Activated T-helper 2 cell treated with anti-CD3 and anti-CD28 coated beads, Interferon-gamma antibody, Interleukin-2, Interleukin-4, amounts not matched to agents 10 μg/mL and 5 μg/mL and 100 μg/mL, durations not matched to agents 14 hours and 24 hours and 36 hours (primary cell): ENCODE results near the gene SPATA2. TPM values are rescaled to one million over a fixed set of nuclear protein-coding genes. Genes with fewer than 3 reads are reported as not detected.

Experiments used
- DNase-seq: peaks from one replicate; pipeline ENCODE4 v3.0.0; 2021; ENCODE audit warnings: low spot score
- H3K27ac Mint-ChIP-seq: one replicate; pipeline ENCODE4 v1.8.0; 2021; ENCODE audit warnings: mixed read lengths
- H3K27me3 Mint-ChIP-seq: one replicate; pipeline ENCODE4 v1.8.0; 2021; ENCODE audit warnings: low read depth, mixed read lengths
- H3K36me3 Mint-ChIP-seq: one replicate; pipeline ENCODE4 v1.8.0; 2021; ENCODE audit warnings: low read depth, mixed read lengths
- H3K4me1 Mint-ChIP-seq: one replicate; pipeline ENCODE4 v1.8.0; 2021; ENCODE audit warnings: low read depth, mixed read lengths
- H3K4me3 Mint-ChIP-seq: one replicate; pipeline ENCODE4 v1.8.0; 2021; ENCODE audit warnings: low read depth, mild to moderate bottlenecking, moderate library complexity, mixed read lengths
- H3K9me3 Mint-ChIP-seq: one replicate; pipeline ENCODE4 v1.8.0; 2021; ENCODE audit warnings: mixed read lengths
- intact Hi-C: fragments of 100-400 bp; cut with micrococcal nuclease; formaldehyde crosslinking; loops from one replicate; pipeline ENCODE4 v1.15.1; 2023
- total RNA-seq: library from RNA; stranded (reverse); gene quantifications from 2 replicates; pipeline ENCODE4 v1.2.3, GENCODE V29; 2022

Gene SPATA2
- total RNA-seq, 1 donor from 2014 or later: 8.5 TPM

DNA sequence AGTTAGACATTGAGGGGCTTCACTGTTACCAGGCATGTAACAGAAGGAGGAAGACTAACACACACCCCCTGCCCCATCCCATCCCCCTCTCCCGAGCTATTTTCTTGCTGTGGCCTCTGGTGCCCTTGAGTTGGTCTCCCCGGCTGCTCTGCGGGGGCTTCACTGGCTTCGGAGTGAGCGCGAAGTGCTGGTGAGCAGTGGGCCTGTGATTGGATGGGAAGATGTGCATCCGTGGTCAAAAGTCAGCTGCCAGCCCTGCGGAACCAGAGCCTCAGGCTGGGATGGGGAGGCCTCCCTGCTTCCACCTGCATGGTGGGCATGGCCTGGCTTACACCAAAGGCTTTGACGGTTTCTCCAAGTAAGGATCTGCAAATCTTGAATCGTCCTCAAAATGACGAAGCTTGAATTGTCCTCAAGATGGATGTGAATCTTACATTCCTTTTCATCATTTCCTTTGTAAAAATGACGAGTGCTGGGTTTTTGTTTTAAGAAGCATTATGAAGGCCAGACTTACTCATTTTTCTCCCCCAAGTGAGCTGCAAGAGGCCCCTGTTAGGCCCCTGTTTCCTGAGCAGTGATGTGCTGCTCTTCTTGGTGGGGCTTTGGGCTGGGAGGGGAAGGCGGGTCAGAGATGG lies 23.7 kb downstream of the SPATA2 start:
- no peak for DNase-seq
- peaks cover 32% of the 10 kb centered on the region for H3K36me3 Mint-ChIP-seq
- no peak overlapping the region for H3K4me3 Mint-ChIP-seq
- intact Hi-C loops: no loop called here
- H3K27me3 Mint-ChIP-seq: no peaks in the 10 kb centered on the region
- H3K27ac Mint-ChIP-seq: peak overlapping the region; percentile 28
- H3K9me3 Mint-ChIP-seq: no peaks in the 10 kb centered on the region
- H3K4me1 Mint-ChIP-seq: peaks cover 20% of the 10 kb centered on the region

DNA sequence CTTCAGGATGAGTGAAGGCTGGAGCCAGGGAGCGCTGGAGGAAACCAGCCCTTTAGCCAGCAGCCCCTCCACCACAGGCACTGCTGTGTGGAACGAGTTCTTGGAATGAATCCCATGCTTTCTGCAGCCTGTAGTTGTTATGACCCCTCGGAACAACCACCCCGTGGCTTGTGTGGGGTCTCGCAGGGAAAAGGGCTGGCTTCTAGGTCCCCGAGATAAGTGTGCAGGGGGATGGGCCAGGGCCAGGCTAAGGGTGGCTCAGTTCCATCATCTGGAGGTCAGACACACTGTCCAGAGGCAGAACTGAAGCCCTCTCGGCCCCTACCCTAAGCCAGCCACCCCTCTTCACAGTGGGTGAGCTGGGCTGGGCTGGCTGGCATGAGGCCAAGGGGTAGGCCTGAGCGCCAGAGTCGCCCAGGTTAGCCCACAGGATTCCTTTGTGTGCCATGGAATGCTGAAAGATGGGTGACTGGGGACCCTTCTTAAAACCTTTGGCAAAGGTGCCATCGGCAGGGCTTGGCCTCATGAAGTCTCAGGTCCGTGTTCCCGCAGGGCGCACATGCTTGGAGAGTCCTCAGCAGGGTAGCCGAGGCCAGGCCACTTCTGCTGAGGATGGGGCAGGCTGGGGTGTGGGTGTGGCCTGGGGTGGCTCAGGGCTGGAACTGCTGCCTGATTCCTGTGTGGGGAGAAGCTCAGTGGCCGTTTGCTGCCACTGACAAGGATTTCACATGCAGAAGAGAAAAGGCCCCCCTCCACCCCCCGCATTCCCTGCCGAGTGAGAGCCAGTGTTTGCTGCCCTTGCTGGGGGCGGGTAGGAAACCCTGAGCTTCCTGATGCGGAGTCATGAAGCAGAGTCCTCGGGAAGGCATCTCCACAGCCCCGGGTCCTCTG lies 24.6 kb downstream of the SPATA2 start:
- peaks cover 37% of the 10 kb centered on the region for H3K36me3 Mint-ChIP-seq
- H3K9me3 Mint-ChIP-seq: no peaks in the 10 kb centered on the region
- no peak for DNase-seq
- H3K27me3 Mint-ChIP-seq: no peaks in the 10 kb centered on the region
- intact Hi-C loops: no loop called here
- H3K4me3 Mint-ChIP-seq: no peak overlapping the region
- H3K27ac Mint-ChIP-seq: no peak overlapping the region
- H3K4me1 Mint-ChIP-seq: peaks cover 20% of the 10 kb centered on the region

DNA sequence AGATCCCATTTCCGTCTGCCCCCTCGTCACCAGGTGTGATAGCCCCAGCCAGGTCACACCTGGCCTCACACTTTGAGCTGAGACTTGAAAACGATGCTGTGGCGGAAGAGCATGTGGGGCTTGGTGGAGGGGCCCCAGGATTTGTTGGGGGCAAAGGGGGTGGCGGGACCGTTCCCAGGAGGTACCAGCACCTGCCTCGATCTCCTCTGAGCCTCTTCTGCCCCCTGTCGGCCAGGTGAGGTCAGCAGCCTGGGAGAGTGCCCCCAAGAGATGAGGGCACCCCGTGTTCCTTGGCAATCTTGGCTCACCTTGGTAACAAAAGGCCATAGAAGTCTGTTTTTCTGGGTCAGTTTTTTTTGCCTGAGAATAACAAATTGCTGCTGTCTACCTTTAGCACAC lies 25.4 kb downstream of the SPATA2 start:
- no peak overlapping the region for H3K27ac Mint-ChIP-seq
- H3K27me3 Mint-ChIP-seq: no peaks in the 10 kb centered on the region
- H3K9me3 Mint-ChIP-seq: no peaks in the 10 kb centered on the region
- DNase-seq: no peak
- peaks cover 37% of the 10 kb centered on the region for H3K36me3 Mint-ChIP-seq
- H3K4me1 Mint-ChIP-seq: peaks cover 20% of the 10 kb centered on the region
- intact Hi-C loops: no loop called here
- no peak overlapping the region for H3K4me3 Mint-ChIP-seq

DNA sequence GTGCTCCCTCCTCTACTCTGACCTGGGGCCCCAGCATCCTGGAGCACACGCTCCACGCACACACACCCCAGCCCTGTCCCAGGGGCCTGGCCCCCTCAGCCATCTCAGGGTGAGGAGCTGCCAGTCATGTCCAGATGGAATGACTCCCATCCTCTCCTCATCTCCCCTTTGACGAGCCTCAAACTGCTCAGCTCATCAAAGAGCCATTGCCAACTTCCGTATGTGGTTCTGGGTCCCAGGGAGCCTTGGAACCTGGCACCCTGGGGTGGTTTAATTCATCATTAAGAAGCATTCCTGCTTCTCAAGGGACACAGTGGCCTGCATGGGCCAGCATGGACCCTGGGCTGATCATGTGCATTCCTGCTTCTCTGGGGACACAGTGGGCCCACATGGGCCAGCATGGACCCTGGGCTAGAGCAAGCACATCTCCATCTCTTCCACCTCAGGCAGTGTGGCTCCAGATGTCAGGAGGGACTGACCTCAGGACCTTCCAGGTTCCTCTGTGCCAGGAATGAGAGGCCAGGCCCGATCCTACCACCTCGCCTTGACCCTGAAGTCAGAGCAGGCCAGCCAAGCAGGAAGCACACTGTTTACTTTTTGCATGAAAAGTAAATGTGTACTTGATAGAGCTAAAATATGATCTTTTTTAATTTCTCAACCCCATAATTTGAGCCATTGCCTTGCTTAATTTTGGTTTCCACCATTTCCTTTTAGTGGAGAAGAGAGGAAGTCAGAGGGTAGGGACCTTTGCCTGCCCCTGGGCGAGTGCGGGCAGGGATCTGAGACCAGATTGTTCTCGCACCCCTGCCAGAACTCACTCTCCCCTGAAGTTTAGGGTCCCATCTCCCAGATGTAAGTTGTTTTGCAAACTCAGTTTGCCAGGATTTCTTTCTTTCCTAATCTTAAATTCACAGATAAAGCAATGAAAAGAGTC lies 26.1 kb downstream of the SPATA2 start:
- Mint-ChIP-seq H3K4me1 (peaks cover 20% of the 10 kb centered on the region), H3K36me3 (peaks cover 42% of the 10 kb centered on the region), H3K27me3 (no peaks in the 10 kb centered on the region), H3K9me3 (no peaks in the 10 kb centered on the region), H3K4me3 (no peak overlapping the region), H3K27ac (no peak overlapping the region)
- intact Hi-C loops: no loop called here
- DNase-seq: no peak

DNA sequence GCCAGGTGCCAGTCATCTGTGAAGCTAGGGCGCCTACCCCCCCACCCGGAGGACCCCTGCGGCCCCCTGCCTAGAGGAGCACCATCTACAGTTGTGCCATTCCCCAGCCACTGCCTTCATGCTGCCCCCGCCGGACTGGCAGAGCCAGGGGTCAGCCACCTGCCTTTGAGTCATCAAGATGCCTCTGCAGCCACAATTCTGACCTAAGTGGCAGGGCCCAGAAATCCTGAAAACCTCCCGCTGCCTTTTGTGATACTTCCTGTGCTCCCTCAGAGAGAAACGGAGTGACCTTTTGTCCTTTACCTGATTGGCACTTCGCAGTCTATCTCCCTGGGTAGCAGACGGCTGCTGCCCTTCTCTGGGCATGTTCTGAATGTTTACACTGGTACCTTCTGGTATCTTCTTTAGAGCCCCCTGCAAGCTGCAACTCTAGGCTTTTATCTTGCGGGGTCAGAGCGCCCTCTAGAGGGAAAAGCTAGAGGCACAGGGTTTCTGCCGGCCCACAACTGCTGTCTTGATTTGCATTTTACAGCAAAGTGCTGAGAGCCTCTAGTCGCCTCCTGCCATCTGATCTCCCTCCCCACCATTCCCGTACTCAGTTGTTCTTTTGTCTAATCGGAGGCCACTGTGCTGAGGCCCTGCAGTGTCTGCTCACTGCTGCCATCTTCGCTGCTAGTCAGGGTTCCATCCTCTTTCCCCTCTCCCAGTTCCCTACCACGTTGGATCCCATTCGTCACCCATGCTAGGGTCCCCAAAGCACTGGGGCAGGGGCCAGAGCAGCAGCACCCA lies 26.9 kb downstream of the SPATA2 start:
- DNase-seq: peak; percentile 46
- no peaks in the 10 kb centered on the region for H3K27me3 Mint-ChIP-seq
- no peak overlapping the region for H3K4me3 Mint-ChIP-seq
- H3K36me3 Mint-ChIP-seq: peaks cover 47% of the 10 kb centered on the region
- peak overlapping the region; percentile 59 for H3K27ac Mint-ChIP-seq
- no peaks in the 10 kb centered on the region for H3K9me3 Mint-ChIP-seq
- intact Hi-C loops: loop anchor here (1.0 kb wide), 1 partner anchor 277 kb away; no protein-coding TSS in a partner anchor
- H3K4me1 Mint-ChIP-seq: peaks cover 11% of the 10 kb centered on the region

DNA sequence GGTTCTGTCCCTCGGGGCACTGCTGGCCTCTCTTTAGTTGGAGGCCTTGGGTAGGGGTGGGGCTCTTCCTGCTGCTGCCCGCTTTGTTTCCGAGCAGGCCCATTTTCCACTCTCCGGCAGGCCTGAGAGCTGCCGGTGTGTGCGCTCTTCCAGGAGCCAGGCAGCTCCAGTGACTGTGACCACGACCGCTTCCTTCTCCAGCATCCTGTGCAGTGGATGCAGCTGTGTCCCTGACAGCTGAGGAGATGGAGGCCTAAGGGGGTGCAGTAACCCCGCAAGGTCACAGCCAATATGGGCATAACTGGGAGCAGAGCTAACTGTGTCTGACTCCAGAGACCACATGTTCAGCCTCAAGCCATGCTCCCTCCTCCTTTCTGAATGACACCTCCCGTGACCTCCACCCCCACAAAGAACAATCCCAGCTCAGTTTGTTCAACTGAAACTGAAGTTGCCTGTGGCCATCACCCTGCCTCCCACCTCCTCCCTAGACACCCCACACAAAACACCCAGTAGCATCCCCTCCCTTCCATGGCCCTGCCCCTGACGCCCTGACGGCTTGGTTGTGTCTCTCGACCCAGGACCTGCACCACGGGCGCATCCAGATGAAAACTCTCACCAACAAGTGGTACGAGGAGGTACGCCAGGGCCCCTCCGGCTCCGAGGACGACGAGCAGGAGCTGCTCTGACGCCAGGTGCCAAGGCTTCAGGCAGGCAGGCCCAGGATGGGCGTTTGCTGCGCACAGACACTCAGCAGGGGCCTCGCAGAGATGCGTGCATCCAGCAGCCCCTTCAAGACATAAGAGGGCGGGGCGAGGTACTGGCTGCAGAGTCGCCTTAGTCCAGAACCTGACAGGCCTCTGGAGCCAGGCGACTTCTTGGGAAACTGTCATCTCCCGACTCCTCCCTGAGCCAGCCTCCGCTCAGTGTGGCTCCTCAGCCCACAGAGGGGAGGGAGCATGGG lies 27.8 kb downstream of the SPATA2 start:
- Mint-ChIP-seq H3K36me3 (peaks cover 50% of the 10 kb centered on the region), H3K4me3 (no peak overlapping the region), H3K9me3 (no peaks in the 10 kb centered on the region), H3K4me1 (peaks cover 5% of the 10 kb centered on the region), H3K27me3 (no peaks in the 10 kb centered on the region), H3K27ac (peak overlapping the region; percentile 30)
- DNase-seq: no peak
- intact Hi-C loops: loop anchor here (1.0 kb wide), 1 partner anchor 276 kb away; no protein-coding TSS in a partner anchor

DNA sequence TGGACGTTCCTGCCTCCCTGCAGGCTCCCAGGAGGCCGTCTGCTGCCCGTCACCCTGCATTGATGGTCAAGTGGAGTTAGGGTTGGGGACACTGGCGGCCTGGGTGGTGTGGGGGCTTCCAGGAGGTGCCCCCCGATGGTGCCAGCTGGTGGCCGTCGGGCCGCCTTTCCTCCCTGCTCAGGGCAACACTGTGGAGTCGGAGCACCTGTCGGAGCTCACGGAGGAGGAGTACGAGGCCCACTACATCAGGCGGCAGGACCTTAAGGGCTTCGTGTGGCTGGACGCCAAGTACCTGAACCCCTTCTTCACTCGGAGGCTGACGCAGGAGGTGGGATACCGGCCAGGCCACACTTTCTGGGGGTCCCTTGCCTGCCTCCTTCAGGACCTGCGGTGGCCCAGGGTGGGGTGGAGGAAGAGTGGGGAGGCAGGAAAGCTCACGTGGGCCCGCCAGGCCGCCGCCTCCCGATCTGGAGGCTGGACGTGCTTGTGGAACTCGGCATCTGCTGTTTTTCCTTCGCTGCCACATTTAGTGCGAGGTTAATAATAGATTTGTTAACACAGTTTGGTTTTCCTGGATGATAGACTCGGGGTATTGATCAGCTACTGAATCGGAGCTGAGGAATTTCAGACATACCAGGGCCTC lies 28.6 kb downstream of the SPATA2 start:
- no peak for DNase-seq
- Mint-ChIP-seq H3K36me3 (peaks cover 55% of the 10 kb centered on the region), H3K27ac (no peak overlapping the region), H3K4me1 (peaks cover 5% of the 10 kb centered on the region), H3K27me3 (no peaks in the 10 kb centered on the region), H3K9me3 (no peaks in the 10 kb centered on the region), H3K4me3 (no peak overlapping the region)
- intact Hi-C loops: no loop called here

DNA sequence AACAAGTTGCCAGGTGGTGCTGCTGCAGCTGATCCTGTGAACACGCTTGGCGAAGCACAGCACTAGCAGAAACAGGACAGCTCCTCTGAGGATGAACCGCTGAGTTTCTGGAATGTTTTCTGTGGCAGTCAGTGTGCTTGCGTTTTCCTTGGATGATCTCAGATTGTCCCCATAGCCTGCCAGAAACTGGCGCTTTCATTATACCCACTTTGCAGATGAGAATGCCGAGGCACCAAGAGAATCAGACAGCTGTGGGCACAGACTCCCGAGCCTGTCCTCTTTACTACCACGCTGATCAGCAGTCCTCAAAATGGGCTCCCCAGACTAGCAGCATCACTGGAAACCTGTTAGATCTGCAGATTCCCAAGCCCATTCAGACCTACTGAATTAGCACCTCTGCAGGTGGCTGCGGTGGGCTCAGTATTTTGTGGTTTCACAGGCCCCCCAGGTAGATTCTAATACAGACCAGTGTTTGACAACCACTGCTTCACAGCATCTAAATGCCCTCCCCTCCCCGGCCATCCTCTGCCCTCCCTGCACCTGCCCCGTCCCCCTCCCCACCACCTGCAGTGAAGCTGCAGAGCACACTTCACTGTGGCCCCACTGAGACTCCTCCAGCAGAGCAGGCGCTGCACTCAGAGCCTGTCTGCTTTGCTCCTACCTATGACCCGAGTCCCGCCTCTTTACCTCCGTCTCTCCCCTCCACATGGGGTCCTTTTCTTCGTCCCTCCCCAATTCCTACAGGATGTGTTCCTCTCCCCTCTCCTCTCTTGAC lies 29.6 kb downstream of the SPATA2 start:
- Mint-ChIP-seq H3K27me3 (no peaks in the 10 kb centered on the region), H3K36me3 (peaks cover 60% of the 10 kb centered on the region), H3K4me1 (peaks cover 5% of the 10 kb centered on the region), H3K27ac (no peak overlapping the region), H3K4me3 (no peak overlapping the region), H3K9me3 (no peaks in the 10 kb centered on the region)
- DNase-seq: no peak
- intact Hi-C loops: no loop called here

DNA sequence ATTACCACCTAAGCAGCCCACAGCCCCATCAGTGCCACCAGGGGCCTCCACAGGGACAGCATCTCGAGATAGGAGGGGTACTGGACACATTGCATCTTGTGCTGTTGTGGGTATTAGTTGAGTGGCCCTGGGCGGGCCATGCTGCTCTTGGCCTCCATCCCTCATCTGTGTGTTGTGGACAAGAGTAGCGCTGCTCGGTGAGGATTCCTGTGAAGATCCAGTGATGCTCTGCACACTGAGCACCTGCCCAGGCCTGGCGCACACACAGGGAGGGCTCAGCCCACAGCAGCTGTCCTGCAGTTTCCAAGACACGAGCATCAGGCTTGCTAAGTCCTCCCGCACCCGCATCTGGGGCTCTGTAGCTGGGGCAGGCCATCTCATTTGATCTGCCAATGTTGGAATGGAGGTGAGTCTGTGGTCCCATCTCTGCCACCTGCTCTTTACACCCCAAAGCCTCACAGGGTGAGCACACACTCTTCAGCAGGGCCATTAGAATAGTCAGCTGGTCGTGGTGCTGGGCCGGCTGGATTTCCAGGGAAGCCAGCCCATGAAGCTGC lies 32.0 kb downstream of the SPATA2 start:
- Mint-ChIP-seq H3K27me3 (no peaks in the 10 kb centered on the region), H3K4me1 (peaks cover 1% of the 10 kb centered on the region), H3K9me3 (no peaks in the 10 kb centered on the region), H3K4me3 (no peak overlapping the region), H3K36me3 (peaks cover 52% of the 10 kb centered on the region), H3K27ac (no peak overlapping the region)
- intact Hi-C loops: no loop called here
- DNase-seq: no peak

DNA sequence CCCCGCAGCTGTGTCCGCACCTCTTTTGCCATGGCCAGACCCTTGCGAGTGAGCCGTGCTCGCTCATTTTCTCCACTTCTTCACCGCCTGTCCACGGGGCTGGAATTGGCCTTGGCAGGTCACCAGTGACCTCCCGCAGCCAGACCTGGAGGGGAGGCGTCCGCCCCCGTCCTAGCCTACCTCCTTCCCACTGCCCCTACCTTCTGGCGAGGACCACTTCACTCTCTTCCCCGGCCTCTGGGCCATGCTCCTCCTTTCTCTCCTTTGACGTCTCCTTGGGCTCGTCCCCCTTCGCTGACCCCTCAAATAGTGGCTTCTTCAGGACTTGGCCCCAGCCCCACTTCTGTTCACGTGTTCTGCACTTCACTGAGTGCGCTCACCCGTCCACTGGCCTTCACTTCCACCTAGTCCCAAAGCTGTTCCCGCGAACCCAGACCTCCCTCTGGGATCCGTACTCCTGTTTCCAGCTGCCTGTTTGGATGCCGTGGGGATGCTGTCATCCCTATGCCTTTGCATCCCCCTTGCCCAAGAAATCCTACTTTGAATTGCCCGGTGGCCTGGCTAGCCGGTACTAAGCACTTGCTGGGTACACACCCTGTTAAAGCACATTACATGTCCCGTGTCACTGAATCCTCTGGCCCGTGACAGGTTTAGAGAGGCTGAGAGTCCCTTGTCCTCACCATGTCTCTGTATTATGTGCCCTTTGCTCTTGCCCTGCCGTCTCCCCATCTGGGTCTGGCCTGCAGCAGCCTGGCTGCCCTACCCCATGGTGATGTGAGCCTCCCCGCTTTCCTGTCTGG lies 33.0 kb downstream of the SPATA2 start:
- Mint-ChIP-seq H3K36me3 (peaks cover 51% of the 10 kb centered on the region), H3K27ac (no peak overlapping the region), H3K27me3 (no peaks in the 10 kb centered on the region), H3K4me1 (no peaks in the 10 kb centered on the region), H3K9me3 (no peaks in the 10 kb centered on the region), H3K4me3 (no peak overlapping the region)
- intact Hi-C loops: no loop called here
- no peak for DNase-seq
